Mucosa of descending colon (tissue), 3 donors: ENCODE data around the gene GNAL. TPM values are rescaled to one million over a fixed set of nuclear protein-coding genes. Genes with fewer than 3 reads are reported as not detected.
A peak's percentile ranks its signal among the peaks of the same experiment; 100 is the strongest.

Experiments
- ATAC-seq: fragments of 200-7000 bp; cut with Tn5 transposase; one replicate; pipeline ENCODE4 v1.9.1; 2020; ENCODE audit warnings: mild to moderate bottlenecking, moderate library complexity
- DNase-seq, 3 donors: peaks; one replicate each; pipeline ENCODE4 v3.0.0-alpha.2; 2020
- H3K36me3 ChIP-seq: fragments of 200-600 bp; one replicate; pipeline ENCODE4 v1.8.0; 2021; ENCODE audit warnings: low read depth, mild to moderate bottlenecking
- H3K4me1 ChIP-seq: fragments of 200-600 bp; one replicate; pipeline ENCODE4 v1.8.0; 2021; ENCODE audit warnings: low read depth, mild to moderate bottlenecking
- H3K4me3 ChIP-seq: fragments of 200-600 bp; one replicate; pipeline ENCODE4 v1.8.0; 2021; ENCODE audit warnings: mild to moderate bottlenecking
- H3K9me3 ChIP-seq: fragments of 200-600 bp; one replicate; pipeline ENCODE4 v1.8.0; 2021; ENCODE audit warnings: mild to moderate bottlenecking
- intact Hi-C, 2 donors: fragments of 100-400 bp; cut with DNase I in 1 of 2; cut with micrococcal nuclease in 1 of 2; formaldehyde crosslinking; loops; one replicate each; pipeline versions ENCODE4 v1.11.0 to v1.11.1; 2022; cut with DNase I, micrococcal nuclease
- total RNA-seq, 3 donors: library from RNA; stranded (reverse); fragmentation: NEBNext Ultra II Directional in 2 of 3; extraction: Animal tissue kit (Norgen Biotek cat#: 25700) in 2 of 3; gene quantifications; one replicate each; pipeline versions ENCODE4 v1.2.1 to v1.2.4, GENCODE V29; 2021 to 2023
- TF ChIP-seq, protein P1 (sequence below): fragments of 200-600 bp; IDR thresholded peaks from one replicate; pipeline ENCODE4 v1.8.0; 2022; ENCODE audit warnings: antibody characterized with exemption, mild to moderate bottlenecking
- donor health status: DM: no; HTN: no; CAD: no; lungs with moderate emphysema.
- donor health status: DM: no; HTN: no; CAD: no.
- donor health status: DM: no; HTN: yes; CAD: no.

The GNAL gene
- total RNA-seq, 3 donors from 2014 or later: 4.7 to 20.7 (median 5.3) TPM

DNA sequence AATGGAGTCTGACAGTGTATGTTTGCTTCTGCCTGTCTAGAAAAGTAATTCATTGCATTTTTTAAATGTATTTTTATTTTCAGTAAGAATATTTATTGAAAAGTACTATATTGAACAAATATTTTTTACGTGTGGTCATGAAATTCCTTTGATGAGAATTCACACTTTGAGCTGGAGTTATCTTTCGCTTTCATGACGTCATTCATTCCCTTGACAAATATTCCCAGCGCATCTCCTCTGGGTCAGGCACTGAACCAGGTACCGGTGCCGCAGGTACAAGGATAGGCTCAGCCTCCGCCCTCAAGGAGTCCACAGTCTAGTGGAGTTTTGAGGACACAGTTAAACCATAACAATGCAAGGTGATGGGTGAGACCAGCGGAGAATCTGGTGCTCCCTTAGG, 60.2 kb downstream of the GNAL start:
- no peaks in the 10 kb centered on the region for H3K9me3 ChIP-seq
- no peak overlapping the region for H3K4me3 ChIP-seq
- DNase-seq: no peak
- H3K36me3 ChIP-seq: no peaks in the 10 kb centered on the region
- intact Hi-C loops: no loop called here
- TF ChIP-seq, protein P1, sequence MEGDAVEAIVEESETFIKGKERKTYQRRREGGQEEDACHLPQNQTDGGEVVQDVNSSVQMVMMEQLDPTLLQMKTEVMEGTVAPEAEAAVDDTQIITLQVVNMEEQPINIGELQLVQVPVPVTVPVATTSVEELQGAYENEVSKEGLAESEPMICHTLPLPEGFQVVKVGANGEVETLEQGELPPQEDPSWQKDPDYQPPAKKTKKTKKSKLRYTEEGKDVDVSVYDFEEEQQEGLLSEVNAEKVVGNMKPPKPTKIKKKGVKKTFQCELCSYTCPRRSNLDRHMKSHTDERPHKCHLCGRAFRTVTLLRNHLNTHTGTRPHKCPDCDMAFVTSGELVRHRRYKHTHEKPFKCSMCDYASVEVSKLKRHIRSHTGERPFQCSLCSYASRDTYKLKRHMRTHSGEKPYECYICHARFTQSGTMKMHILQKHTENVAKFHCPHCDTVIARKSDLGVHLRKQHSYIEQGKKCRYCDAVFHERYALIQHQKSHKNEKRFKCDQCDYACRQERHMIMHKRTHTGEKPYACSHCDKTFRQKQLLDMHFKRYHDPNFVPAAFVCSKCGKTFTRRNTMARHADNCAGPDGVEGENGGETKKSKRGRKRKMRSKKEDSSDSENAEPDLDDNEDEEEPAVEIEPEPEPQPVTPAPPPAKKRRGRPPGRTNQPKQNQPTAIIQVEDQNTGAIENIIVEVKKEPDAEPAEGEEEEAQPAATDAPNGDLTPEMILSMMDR: no peak
- no peak for ATAC-seq
- peaks cover 3% of the 10 kb centered on the region for H3K4me1 ChIP-seq

DNA sequence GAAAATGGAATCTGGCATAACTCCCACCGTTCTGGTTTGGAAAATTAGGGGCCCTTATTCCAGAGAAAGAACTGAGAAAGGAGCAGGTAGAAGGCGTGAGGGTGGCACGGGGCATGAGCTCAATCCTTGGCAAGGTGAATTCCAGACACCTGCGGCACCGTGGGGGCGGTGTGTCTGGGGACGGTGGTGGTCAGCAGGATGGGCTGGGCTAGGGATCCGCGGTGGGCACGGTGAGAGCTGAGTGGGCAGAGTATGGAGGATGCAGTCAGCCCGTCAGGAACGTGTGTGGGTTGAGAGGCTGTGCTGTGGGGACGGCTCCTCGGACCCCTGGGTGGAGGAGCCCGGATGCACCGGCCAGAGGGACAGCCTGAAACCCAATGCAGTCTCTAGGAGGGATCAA, 61.1 kb downstream of the GNAL start:
- TF ChIP-seq, protein P1: no peak
- intact Hi-C loops: no loop called here
- ATAC-seq: no peak
- peaks cover 3% of the 10 kb centered on the region for H3K4me1 ChIP-seq
- H3K9me3 ChIP-seq: no peaks in the 10 kb centered on the region
- H3K36me3 ChIP-seq: no peaks in the 10 kb centered on the region
- H3K4me3 ChIP-seq: no peak overlapping the region
- DNase-seq: no peak

DNA sequence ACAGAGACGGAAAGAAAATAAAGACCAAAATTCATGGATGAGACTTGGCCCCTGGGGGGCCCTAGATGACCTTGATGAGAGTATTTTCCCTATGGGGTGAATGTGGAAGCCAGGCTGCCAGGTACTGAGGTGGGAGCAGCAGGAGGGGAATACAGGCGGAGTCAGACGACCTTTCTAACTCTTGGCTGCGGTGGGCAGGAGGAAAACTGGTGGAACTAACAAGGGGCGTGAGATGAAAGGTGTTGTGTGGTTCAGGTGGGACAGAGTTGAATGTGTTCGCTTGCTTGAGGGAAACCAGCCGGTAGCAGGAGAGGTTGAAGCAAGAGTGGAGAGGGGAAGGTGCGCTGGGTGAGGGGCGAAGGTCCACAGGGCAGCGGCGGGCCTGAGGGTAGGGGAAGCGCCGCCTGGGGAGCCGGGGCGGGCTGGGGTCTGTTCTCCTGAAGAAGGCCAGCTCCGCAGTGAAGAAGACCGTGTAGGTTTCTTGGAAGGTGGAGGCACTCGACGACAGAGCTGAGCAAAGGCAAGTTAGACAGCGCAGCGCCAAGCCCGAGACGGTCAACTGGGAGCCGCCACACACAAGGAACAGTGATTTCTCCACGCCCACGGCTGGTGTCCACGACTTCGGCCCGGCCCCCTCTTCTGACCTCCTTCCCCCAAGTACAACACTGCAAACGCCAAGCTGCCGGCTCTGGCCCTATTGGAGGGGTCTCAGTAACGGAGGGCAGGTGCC, 61.7 kb downstream of the GNAL start:
- Histone ChIP-seq H3K4me1 (peaks cover 3% of the 10 kb centered on the region), H3K4me3 (no peak overlapping the region), H3K9me3 (no peaks in the 10 kb centered on the region), H3K36me3 (no peaks in the 10 kb centered on the region)
- ATAC-seq (no peak), DNase-seq (no peak)
- TF ChIP-seq, protein P1: no peak
- intact Hi-C loops: no loop called here

DNA sequence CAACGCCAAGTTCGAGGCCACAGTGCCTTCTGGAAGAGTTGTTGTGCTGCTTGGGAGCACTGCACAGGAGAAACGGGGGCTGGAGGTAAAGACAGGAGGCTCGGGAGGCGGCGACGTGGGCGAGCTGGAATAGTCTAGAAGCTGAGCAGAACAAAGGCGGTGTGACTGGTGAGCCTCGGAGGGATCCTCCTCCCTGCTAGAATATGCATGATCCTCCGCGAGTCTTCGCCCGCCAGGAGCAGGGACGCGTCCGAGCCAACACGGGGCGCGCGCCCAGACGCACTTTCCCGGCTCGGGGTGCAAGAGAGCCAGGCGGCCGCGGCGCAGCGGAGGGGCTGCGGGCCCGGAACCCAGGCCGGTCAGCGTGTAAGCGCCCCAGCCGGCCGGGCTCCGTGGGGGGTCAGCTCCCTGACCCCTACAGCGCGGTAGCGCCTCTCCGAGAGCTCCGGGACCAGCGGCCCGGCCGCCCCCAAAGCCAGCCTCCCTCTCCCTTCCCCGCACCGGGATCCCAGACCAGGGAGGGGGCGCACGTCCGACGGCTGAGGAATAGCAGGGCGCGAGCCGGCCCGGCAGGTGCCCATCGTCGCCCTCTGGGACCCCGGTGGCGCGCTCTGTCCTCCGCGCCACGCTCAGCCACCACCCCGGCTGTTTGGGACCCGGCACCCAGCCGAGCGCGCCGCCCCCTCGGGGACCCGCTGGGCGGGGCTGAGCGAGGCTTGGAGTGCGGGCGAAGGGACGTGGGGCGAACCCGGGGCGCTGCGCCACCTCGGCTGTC, 62.5 kb downstream of the GNAL start:
- H3K36me3 ChIP-seq: no peaks in the 10 kb centered on the region
- ATAC-seq (peak; percentile 22), DNase-seq (no peak)
- intact Hi-C loops: no loop called here
- H3K4me3 ChIP-seq: no peak overlapping the region
- peaks cover 3% of the 10 kb centered on the region for H3K4me1 ChIP-seq
- TF ChIP-seq, protein P1: no peak
- H3K9me3 ChIP-seq: no peaks in the 10 kb centered on the region

DNA sequence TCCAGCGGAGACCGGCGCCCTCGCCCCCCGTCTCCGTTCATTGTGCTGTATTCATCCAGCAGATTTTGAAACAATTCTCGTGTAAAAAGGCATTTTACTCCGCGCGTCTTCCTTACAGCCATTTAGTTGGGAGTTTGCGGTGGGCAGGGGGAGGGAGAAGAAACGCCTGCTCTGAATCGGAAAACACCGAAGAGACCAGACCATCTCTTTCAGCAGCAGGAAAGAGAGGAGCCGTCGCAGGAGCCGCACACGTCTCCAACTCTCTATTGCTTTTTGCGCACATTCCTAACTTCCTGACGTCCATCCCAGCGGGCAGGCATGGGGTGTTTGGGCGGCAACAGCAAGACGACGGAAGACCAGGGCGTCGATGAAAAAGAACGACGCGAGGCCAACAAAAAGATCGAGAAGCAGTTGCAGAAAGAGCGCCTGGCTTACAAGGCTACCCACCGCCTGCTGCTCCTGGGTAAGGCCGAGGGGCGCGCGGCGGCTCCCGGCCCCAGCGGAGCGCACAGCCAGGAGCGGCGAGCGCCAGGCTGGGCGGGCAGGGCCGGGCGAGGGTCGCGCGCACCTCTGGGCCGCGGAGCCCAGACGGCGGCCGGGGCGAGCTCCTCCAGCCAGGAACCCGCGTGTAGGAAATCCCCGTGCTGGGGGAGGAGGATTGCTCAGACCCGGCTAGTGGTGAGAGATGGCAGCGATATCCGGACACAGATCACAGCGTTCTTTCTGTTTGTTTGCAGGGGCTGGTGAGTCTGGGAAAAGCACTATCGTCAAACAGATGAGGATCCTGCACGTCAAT, 63.2 kb downstream of the GNAL start:
- H3K4me3 ChIP-seq: no peak overlapping the region
- TF ChIP-seq, protein P1: no peak
- H3K9me3 ChIP-seq: no peaks in the 10 kb centered on the region
- DNase-seq (no peak), ATAC-seq (no peak)
- H3K36me3 ChIP-seq: no peaks in the 10 kb centered on the region
- peaks cover 3% of the 10 kb centered on the region for H3K4me1 ChIP-seq
- intact Hi-C loops: no loop called here
